ENCODE data around the gene SQSTM1. TPM values are rescaled to one million over a fixed set of nuclear protein-coding genes. Genes with fewer than 3 reads are reported as not detected.
"Not testable (repeated sequence)": the region's sequence is repeated elsewhere in the genome, so short reads cannot be mapped to it uniquely, and the experiment has no call there.

Gene SQSTM1
- total RNA-seq, 1 experiment from 2014 or later = 985 TPM

DNA sequence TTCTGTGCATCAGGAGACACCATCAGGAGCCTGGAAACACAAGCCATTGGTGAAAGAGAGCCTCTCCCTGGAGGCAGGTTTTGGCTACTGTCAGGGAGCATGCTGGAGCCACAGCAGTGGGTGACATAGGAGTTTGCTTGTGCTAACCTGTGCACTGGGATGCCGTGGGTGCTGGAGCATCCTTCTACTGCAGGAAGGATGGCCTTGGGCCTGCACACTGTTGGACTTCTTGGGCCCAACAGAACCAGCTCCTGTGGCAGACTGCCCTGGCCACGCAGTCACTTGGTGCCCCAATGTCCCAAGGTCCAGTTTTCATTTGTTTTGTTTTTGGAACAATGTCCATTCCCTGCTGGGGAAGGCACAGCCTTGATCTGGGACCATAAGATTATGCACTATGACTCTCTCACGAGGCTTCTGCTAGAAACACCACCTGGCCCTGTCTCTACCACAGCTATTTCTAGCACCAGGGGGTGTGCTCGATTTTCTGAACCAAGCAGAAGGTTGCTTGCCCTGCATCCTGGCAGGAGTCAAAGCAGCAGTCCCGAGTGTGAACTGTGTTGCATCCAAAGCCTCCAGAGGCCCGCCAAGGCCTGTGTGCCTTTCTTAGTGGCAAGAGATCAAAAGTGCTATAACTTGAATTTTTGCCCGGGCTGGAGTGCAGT, 32.4 kb upstream of the SQSTM1 start:
- CTCF ChIA-PET = no interaction called here
- H3K27ac ChIP-seq (ENCODE audit: low read length) = no peak overlapping the region
- H3K4me1 ChIP-seq (ENCODE audit: control insufficient read depth, insufficient read depth, low read length) = no peaks in the 10 kb centered on the region
- peak; percentile 22 for ATAC-seq
- no peaks in the 10 kb centered on the region for H3K27me3 ChIP-seq (ENCODE audit: control insufficient read depth, insufficient read depth, low read length)
- POLR2A ChIA-PET = no interaction called here
- no peaks in the 10 kb centered on the region for H3K9me3 ChIP-seq (ENCODE audit: control insufficient read depth, insufficient read depth, low read depth, low read length)
- BruUV-seq (replicated peaks) = no TSS peak
- intact Hi-C loops (cut with micrococcal nuclease; ENCODE audit: unreplicated experiment) = no loop called here
- H3K36me3 ChIP-seq (ENCODE audit: control insufficient read depth, insufficient read depth, low read length) = no peaks in the 10 kb centered on the region
- TF ChIP-seq TCF7L2 (IDR thresholded peaks at IDR 0.05; ENCODE audit: low read depth, low read length) = no peak
- TF ChIP-seq POLR2AphosphoS5 (IDR thresholded peaks at IDR 0.05; ENCODE audit: low read depth, low read length) = no peak
- no peak for TF ChIP-seq SIN3A (IDR thresholded peaks at IDR 0.05; ENCODE audit: borderline replicate concordance, insufficient read depth, low read depth, low read length)
- TF ChIP-seq, protein P1, sequence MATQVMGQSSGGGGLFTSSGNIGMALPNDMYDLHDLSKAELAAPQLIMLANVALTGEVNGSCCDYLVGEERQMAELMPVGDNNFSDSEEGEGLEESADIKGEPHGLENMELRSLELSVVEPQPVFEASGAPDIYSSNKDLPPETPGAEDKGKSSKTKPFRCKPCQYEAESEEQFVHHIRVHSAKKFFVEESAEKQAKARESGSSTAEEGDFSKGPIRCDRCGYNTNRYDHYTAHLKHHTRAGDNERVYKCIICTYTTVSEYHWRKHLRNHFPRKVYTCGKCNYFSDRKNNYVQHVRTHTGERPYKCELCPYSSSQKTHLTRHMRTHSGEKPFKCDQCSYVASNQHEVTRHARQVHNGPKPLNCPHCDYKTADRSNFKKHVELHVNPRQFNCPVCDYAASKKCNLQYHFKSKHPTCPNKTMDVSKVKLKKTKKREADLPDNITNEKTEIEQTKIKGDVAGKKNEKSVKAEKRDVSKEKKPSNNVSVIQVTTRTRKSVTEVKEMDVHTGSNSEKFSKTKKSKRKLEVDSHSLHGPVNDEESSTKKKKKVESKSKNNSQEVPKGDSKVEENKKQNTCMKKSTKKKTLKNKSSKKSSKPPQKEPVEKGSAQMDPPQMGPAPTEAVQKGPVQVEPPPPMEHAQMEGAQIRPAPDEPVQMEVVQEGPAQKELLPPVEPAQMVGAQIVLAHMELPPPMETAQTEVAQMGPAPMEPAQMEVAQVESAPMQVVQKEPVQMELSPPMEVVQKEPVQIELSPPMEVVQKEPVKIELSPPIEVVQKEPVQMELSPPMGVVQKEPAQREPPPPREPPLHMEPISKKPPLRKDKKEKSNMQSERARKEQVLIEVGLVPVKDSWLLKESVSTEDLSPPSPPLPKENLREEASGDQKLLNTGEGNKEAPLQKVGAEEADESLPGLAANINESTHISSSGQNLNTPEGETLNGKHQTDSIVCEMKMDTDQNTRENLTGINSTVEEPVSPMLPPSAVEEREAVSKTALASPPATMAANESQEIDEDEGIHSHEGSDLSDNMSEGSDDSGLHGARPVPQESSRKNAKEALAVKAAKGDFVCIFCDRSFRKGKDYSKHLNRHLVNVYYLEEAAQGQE (IDR thresholded peaks at IDR 0.05; ENCODE audit: insufficient read depth in 1 of 2, low read depth in 2 of 2, low read length in 1 of 2) = no peak
- TF ChIP-seq, protein P2, sequence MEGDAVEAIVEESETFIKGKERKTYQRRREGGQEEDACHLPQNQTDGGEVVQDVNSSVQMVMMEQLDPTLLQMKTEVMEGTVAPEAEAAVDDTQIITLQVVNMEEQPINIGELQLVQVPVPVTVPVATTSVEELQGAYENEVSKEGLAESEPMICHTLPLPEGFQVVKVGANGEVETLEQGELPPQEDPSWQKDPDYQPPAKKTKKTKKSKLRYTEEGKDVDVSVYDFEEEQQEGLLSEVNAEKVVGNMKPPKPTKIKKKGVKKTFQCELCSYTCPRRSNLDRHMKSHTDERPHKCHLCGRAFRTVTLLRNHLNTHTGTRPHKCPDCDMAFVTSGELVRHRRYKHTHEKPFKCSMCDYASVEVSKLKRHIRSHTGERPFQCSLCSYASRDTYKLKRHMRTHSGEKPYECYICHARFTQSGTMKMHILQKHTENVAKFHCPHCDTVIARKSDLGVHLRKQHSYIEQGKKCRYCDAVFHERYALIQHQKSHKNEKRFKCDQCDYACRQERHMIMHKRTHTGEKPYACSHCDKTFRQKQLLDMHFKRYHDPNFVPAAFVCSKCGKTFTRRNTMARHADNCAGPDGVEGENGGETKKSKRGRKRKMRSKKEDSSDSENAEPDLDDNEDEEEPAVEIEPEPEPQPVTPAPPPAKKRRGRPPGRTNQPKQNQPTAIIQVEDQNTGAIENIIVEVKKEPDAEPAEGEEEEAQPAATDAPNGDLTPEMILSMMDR (IDR thresholded peaks at IDR 0.05) = no peak
- no peak for DNase-seq (ENCODE audit: low read depth, low spot score)
- in situ Hi-C loops (cut with HindIII; ENCODE audit: low pct_unique_long_range_greater_than_20kb, low sequenced_read_pairs) = no loop called here
- H3K4me3 ChIP-seq (ENCODE audit: low read depth in 2 of 2, low read length in 2 of 2) = no peak overlapping the region

DNA sequence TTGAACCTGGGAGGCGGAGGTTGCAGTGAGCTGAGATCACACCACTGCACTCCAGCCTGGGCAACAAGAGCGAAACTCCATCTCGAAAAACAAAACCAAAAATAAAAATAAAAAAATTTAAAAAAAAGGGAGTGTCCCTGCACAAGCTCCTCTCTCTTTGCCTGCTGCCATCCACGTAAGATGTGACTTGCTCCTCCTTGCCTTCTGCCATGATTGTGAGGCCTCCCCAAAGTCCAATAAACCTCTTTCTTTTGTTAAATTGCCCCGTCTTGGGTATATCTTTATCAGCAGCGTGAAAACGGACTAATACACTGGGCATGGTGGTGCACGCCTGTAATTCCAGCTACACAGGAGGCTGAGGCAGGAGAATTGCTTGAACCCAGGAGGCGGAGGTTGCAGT, 31.4 kb upstream of the SQSTM1 start:
- H3K4me1 ChIP-seq (ENCODE audit: control insufficient read depth, insufficient read depth, low read length); BruUV-seq (replicated peaks); H3K27ac ChIP-seq (ENCODE audit: low read length); H3K4me3 ChIP-seq (ENCODE audit: low read depth in 2 of 2, low read length in 2 of 2); H3K36me3 ChIP-seq (ENCODE audit: control insufficient read depth, insufficient read depth, low read length); DNase-seq (ENCODE audit: low read depth, low spot score); ATAC-seq; in situ Hi-C loops (cut with HindIII; ENCODE audit: low pct_unique_long_range_greater_than_20kb, low sequenced_read_pairs); H3K27me3 ChIP-seq (ENCODE audit: control insufficient read depth, insufficient read depth, low read length); H3K9me3 ChIP-seq (ENCODE audit: control insufficient read depth, insufficient read depth, low read depth, low read length); intact Hi-C loops (cut with micrococcal nuclease; ENCODE audit: unreplicated experiment); CTCF ChIA-PET: not testable (repeated sequence)
- POLR2A ChIA-PET = interaction anchor here (0.6 kb wide), 1 partner anchor 31 kb away, joined by 7 read pairs; the partner anchor contains the start of gene SQSTM1

DNA sequence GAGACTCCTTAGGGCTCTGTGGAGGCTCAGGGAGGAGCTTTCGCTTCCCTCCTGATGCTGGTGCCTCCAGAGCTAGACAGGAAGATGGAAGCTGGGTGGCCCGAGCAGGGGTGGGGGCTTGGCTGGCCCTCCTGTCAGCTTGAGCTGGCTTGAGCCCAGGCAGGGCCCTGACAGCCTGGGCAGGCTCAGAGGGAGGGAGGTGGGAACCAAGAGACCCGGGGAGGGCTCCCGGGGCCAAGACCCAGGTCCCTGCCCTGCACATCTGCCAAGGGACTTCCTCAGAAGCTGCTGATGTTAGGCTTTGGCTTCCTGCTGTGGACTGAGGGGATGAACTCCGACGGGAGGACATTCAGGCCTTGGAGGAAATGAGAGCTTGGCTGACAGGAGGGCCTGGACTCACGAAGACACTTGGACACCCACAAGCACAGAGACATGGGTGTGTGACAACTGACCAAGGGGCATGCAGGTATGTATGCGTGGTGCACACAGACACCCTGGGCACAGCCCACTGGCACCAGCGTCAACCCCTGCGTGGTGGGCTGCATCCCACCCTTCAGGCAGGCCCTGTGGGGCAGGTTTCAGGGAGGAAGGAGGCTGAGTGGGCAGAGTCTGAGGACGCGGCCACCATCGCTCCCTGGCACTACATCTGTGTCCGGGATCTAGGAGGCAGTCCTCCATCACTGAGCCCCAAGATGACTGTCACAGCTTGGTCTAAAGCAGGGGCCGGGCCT, 28.7 kb upstream of the SQSTM1 start:
- no peaks in the 10 kb centered on the region for H3K27me3 ChIP-seq (ENCODE audit: control insufficient read depth, insufficient read depth, low read length)
- BruUV-seq (replicated peaks) = no TSS peak
- POLR2A ChIA-PET = interaction anchor here (0.5 kb wide), 1 partner anchor 19 kb away, joined by 5 read pairs; no protein-coding TSS in a partner anchor
- H3K9me3 ChIP-seq (ENCODE audit: control insufficient read depth, insufficient read depth, low read depth, low read length) = no peaks in the 10 kb centered on the region
- H3K4me1 ChIP-seq (ENCODE audit: control insufficient read depth, insufficient read depth, low read length) = peaks cover 9% of the 10 kb centered on the region
- in situ Hi-C loops (cut with HindIII; ENCODE audit: low pct_unique_long_range_greater_than_20kb, low sequenced_read_pairs) (no loop called here), intact Hi-C loops (cut with micrococcal nuclease; ENCODE audit: unreplicated experiment) (no loop called here)
- no peak overlapping the region for H3K4me3 ChIP-seq (ENCODE audit: low read depth in 2 of 2, low read length in 2 of 2)
- ATAC-seq = no peak
- DNase-seq (ENCODE audit: low read depth, low spot score) = no peak
- TF ChIP-seq, protein P1 (IDR thresholded peaks at IDR 0.05; ENCODE audit: insufficient read depth in 1 of 2, low read depth in 2 of 2, low read length in 1 of 2) = no peak
- TF ChIP-seq SIN3A (IDR thresholded peaks at IDR 0.05; ENCODE audit: borderline replicate concordance, insufficient read depth, low read depth, low read length) (no peak), TCF7L2 (IDR thresholded peaks at IDR 0.05; ENCODE audit: low read depth, low read length) (no peak), POLR2AphosphoS5 (IDR thresholded peaks at IDR 0.05; ENCODE audit: low read depth, low read length) (no peak)
- TF ChIP-seq, protein P2 (IDR thresholded peaks at IDR 0.05) = no peak
- H3K27ac ChIP-seq (ENCODE audit: low read length) = no peak overlapping the region
- no peaks in the 10 kb centered on the region for H3K36me3 ChIP-seq (ENCODE audit: control insufficient read depth, insufficient read depth, low read length)
- CTCF ChIA-PET = interaction anchor here (0.6 kb wide), 1 partner anchor 30 kb away, joined by 5 read pairs; no protein-coding TSS in a partner anchor

All from Panc1 (cell line).